ENCODE measurements around the gene MDP1. TPM values are rescaled to one million over a fixed set of nuclear protein-coding genes. Genes with fewer than 3 reads are reported as not detected.

Gene MDP1
- total RNA-seq, 8 experiments from 2014 or later, result 12.1 to 38.8 (median 27.0) TPM

- ATAC-seq (replicated peaks in 6 of 8), result peak in 2 of 8 experiments; percentile 25 to 37
- WGBS, 10 experiments, result 52 to 80% (median 70%) methylated on average over 1 to 3 of the region's 4 CpGs; no CpG with 5 or more reads in 7 of the 10 experiments
- H3K27ac ChIP-seq, result no peak overlapping the region
- no peaks in the 10 kb centered on the region for H3K4me1 ChIP-seq (replicated peaks in 1 of 2)
- no peak overlapping the region for H3K4me3 ChIP-seq
- in situ Hi-C loops (cut with MboI; ENCODE audit: low pct_unique_long_range_greater_than_20kb in 2 of 9, low sequenced_read_pairs in 9 of 9, unreplicated experiment in 9 of 9), result no loop called here
These were observed 41.1 kb upstream of the MDP1 start for GRCh38 chr14:24256960-24257359.

- no peaks in the 10 kb centered on the region for H3K4me1 ChIP-seq (replicated peaks in 1 of 2)
- WGBS, 10 experiments, result 40 to 100% (median 85%) methylated on average over 1 to 8 of the region's 12 CpGs; no CpG with 5 or more reads in 3 of the 10 experiments
- in situ Hi-C loops (cut with MboI; ENCODE audit: low pct_unique_long_range_greater_than_20kb in 2 of 9, low sequenced_read_pairs in 9 of 9, unreplicated experiment in 9 of 9), result no loop called here
- no peak for ATAC-seq (replicated peaks in 6 of 8)
- H3K27ac ChIP-seq, result no peak overlapping the region
- H3K4me3 ChIP-seq, result no peak overlapping the region
These were observed 40.3 kb upstream of the MDP1 start for GRCh38 chr14:24255931-24256711.

GRCh38 chr14:24255438-24255837, 39.6 kb upstream of the MDP1 start:
- in situ Hi-C loops (cut with MboI; ENCODE audit: low pct_unique_long_range_greater_than_20kb in 2 of 9, low sequenced_read_pairs in 9 of 9, unreplicated experiment in 9 of 9), result no loop called here
- 40 to 100% (median 96%) methylated on average over 1 to 3 of the region's 8 CpGs; no CpG with 5 or more reads in 3 of the 10 experiments for WGBS, 10 experiments
- H3K4me1 ChIP-seq (replicated peaks in 1 of 2), result no peaks in the 10 kb centered on the region
- no peak overlapping the region for H3K4me3 ChIP-seq
- ATAC-seq (replicated peaks in 6 of 8), result no peak
- no peak overlapping the region for H3K27ac ChIP-seq

GRCh38 chr14:24254630-24255392, 38.9 kb upstream of the MDP1 start:
- no peak overlapping the region for H3K27ac ChIP-seq
- H3K4me3 ChIP-seq, result no peak overlapping the region
- ATAC-seq (replicated peaks in 6 of 8), result no peak
- H3K4me1 ChIP-seq (replicated peaks in 1 of 2), result peaks cover 0 to 1% of the 10 kb centered on the region in 2 donors
- in situ Hi-C loops (cut with MboI; ENCODE audit: low pct_unique_long_range_greater_than_20kb in 2 of 9, low sequenced_read_pairs in 9 of 9, unreplicated experiment in 9 of 9), result no loop called here
- WGBS, 10 experiments, result 95 to 100% (median 96%) methylated on average over 2 to 4 of the region's 19 CpGs; no CpG with 5 or more reads in 7 of the 10 experiments

GRCh38 chr14:24253936-24254335, 38.1 kb upstream of the MDP1 start:
- WGBS, 10 experiments, result 40 to 100% (median 59%) methylated on average over 1 to 6 of the region's 7 CpGs; no CpG with 5 or more reads in 4 of the 10 experiments
- Histone ChIP-seq H3K4me1 (replicated peaks in 1 of 2) (peaks cover 0 to 3% of the 10 kb centered on the region in 2 donors), H3K27ac (no peak overlapping the region), H3K4me3 (no peak overlapping the region)
- no peak for ATAC-seq (replicated peaks in 6 of 8)
- in situ Hi-C loops (cut with MboI; ENCODE audit: low pct_unique_long_range_greater_than_20kb in 2 of 9, low sequenced_read_pairs in 9 of 9, unreplicated experiment in 9 of 9), result no loop called here

- Histone ChIP-seq H3K4me3 (no peak overlapping the region), H3K27ac (no peak overlapping the region), H3K4me1 (replicated peaks in 1 of 2) (peaks cover 0 to 3% of the 10 kb centered on the region in 2 donors)
- in situ Hi-C loops (cut with MboI; ENCODE audit: low pct_unique_long_range_greater_than_20kb in 2 of 9, low sequenced_read_pairs in 9 of 9, unreplicated experiment in 9 of 9), result no loop called here
- no peak for ATAC-seq (replicated peaks in 6 of 8)
- WGBS, 10 experiments, result 52 to 100% (median 82%) methylated on average over 1 to 6 of the region's 11 CpGs; no CpG with 5 or more reads in 5 of the 10 experiments
These were observed 36.6 kb upstream of the MDP1 start for GRCh38 chr14:24252289-24253124.

- in situ Hi-C loops (cut with MboI; ENCODE audit: low pct_unique_long_range_greater_than_20kb in 2 of 9, low sequenced_read_pairs in 9 of 9, unreplicated experiment in 9 of 9), result no loop called here
- Histone ChIP-seq H3K4me1 (replicated peaks in 1 of 2) (peaks cover 0 to 3% of the 10 kb centered on the region in 2 donors), H3K27ac (no peak overlapping the region), H3K4me3 (no peak overlapping the region)
- peak in 2 of 8 experiments; percentile 47 to 75 for ATAC-seq (replicated peaks in 6 of 8)
- WGBS, 10 experiments, result 67 to 100% (median 73%) methylated on average over 1 of the region's 1 CpG; no CpG with 5 or more reads in 6 of the 10 experiments
These were observed 36.0 kb upstream of the MDP1 start for GRCh38 chr14:24251880-24252288.

GRCh38 chr14:24250354-24250753, 34.5 kb upstream of the MDP1 start:
- 0 to 72% (median 40%) methylated on average over 1 to 3 of the region's 4 CpGs; no CpG with 5 or more reads in 3 of the 10 experiments for WGBS, 10 experiments
- no peak overlapping the region for H3K4me3 ChIP-seq
- peak in 1 of 8 experiments; percentile 16 for ATAC-seq (replicated peaks in 6 of 8)
- H3K4me1 ChIP-seq (replicated peaks in 1 of 2), result peaks cover 0 to 3% of the 10 kb centered on the region in 2 donors
- no peak overlapping the region for H3K27ac ChIP-seq
- in situ Hi-C loops (cut with MboI; ENCODE audit: low pct_unique_long_range_greater_than_20kb in 2 of 9, low sequenced_read_pairs in 9 of 9, unreplicated experiment in 9 of 9), result no loop called here

- no peak overlapping the region for H3K4me3 ChIP-seq
- in situ Hi-C loops (cut with MboI; ENCODE audit: low pct_unique_long_range_greater_than_20kb in 2 of 9, low sequenced_read_pairs in 9 of 9, unreplicated experiment in 9 of 9), result loop anchor here in 2 of 9 experiments (10.0 kb wide), 2 partner anchors 45 to 185 kb away; partner anchors contain the start of genes DHRS1 (in 1 of the 2) and NOP9 (in 1 of the 2)
- WGBS, 10 experiments, result 44 to 83% (median 63%) methylated on average over 2 to 4 of the region's 13 CpGs; no CpG with 5 or more reads in 4 of the 10 experiments
- peaks cover 0 to 3% of the 10 kb centered on the region in 2 donors for H3K4me1 ChIP-seq (replicated peaks in 1 of 2)
- no peak overlapping the region for H3K27ac ChIP-seq
- no peak for ATAC-seq (replicated peaks in 6 of 8)
These were observed 33.6 kb upstream of the MDP1 start for GRCh38 chr14:24249230-24250021.

GRCh38 chr14:24247422-24247821, 31.6 kb upstream of the MDP1 start:
- peaks cover 3 to 8% of the 10 kb centered on the region in 2 donors for H3K4me1 ChIP-seq (replicated peaks in 1 of 2)
- H3K27ac ChIP-seq, result no peak overlapping the region
- WGBS, 10 experiments, result 37 to 82% (median 59%) methylated on average over 2 to 7 of the region's 7 CpGs
- no peak for ATAC-seq (replicated peaks in 6 of 8)
- no peak overlapping the region for H3K4me3 ChIP-seq
- in situ Hi-C loops (cut with MboI; ENCODE audit: low pct_unique_long_range_greater_than_20kb in 2 of 9, low sequenced_read_pairs in 9 of 9, unreplicated experiment in 9 of 9), result loop anchor here in 2 of 9 experiments (10.0 kb wide), 2 partner anchors 47 to 187 kb away; partner anchors contain the start of genes DHRS1 (in 1 of the 2) and NOP9 (in 1 of the 2)

- H3K4me1 ChIP-seq (replicated peaks in 1 of 2), result peaks cover 3 to 8% of the 10 kb centered on the region in 2 donors
- in situ Hi-C loops (cut with MboI; ENCODE audit: low pct_unique_long_range_greater_than_20kb in 2 of 9, low sequenced_read_pairs in 9 of 9, unreplicated experiment in 9 of 9), result loop anchor here in 2 of 9 experiments (10.0 kb wide), 2 partner anchors 48 to 188 kb away; partner anchors contain the start of genes DHRS1 (in 1 of the 2) and NOP9 (in 1 of the 2)
- H3K27ac ChIP-seq, result no peak overlapping the region
- 40 to 94% (median 70%) methylated on average over 1 to 3 of the region's 3 CpGs; no CpG with 5 or more reads in 2 of the 10 experiments for WGBS, 10 experiments
- H3K4me3 ChIP-seq, result no peak overlapping the region
- no peak for ATAC-seq (replicated peaks in 6 of 8)
These were observed 30.9 kb upstream of the MDP1 start for GRCh38 chr14:24246765-24247212.
